GM12878 (cell line): ENCODE results near the gene SYNPO2L. TPM values are rescaled to one million over a fixed set of nuclear protein-coding genes. Genes with fewer than 3 reads are reported as not detected.
"Not testable (repeated sequence)": the region's sequence is repeated elsewhere in the genome, so short reads cannot be mapped to it uniquely, and the experiment has no call there.

Experiments used
- ATAC-seq: fragments of 200-7000 bp; cut with Tn5 transposase; 3 replicates; pipeline ENCODE4 v1.9.1; 2020; ENCODE audit warnings: mild to moderate bottlenecking, moderate library complexity
- BruUV-seq: library from RNA; stranded (reverse); fragments of 400-500 nt; replicated peaks from 2 replicates; lab custom pipeline; 2021; lab: Mats Ljungman, UMichigan
- CTCF ChIA-PET: fragments of 300-600 bp; sonication (Branson Sonifier 250); formaldehyde crosslinking; extraction: SDS; loops from one replicate; lab custom pipeline; 2021; ENCODE audit warnings: inconsistent platforms; lab: Yijun Ruan, JAX
- POLR2A ChIA-PET: fragments of 350-600 bp; formaldehyde crosslinking; extraction: SDS; loops from one replicate; lab custom pipeline; 2021; ENCODE audit warnings: inconsistent platforms; lab: Charles Lee
- RAD21 ChIA-PET: fragments of 300-600 bp; sonication (Branson Sonifier 250); formaldehyde crosslinking; loops from one replicate; lab custom pipeline; 2023; ENCODE audit warnings: antibody characterized with exemption; ENCODE audit not compliant: unreplicated experiment; lab: Charles Lee
- SMC1A ChIA-PET: fragments of 300-600 bp; sonication (Branson Sonifier 250); formaldehyde crosslinking; loops from one replicate; lab custom pipeline; 2023; ENCODE audit not compliant: unreplicated experiment, uncharacterized antibody; lab: Charles Lee
- DNase-seq: peaks from one replicate; pipeline ENCODE4 v3.0.0-alpha.2; 2011; ENCODE audit warnings: low read depth, low spot score
- FAIRE-seq: peaks from 3 replicates; lab custom pipeline; 2011; peaks lifted over from hg19 to GRCh38; lab: Jason Lieb, UNC
- H2AFZ ChIP-seq: 2 replicates; pipeline ENCODE4 v1.6.0; 2011; ENCODE audit warnings: low read depth, low read length, control low read depth; ENCODE audit not compliant: control insufficient read depth
- H3K27ac ChIP-seq: 2 replicates; pipeline ENCODE4 v1.5.1; 2011; ENCODE audit warnings: control low read depth; ENCODE audit not compliant: control insufficient read depth, insufficient read depth
- H3K27me3 ChIP-seq, 2 experiments: replicated peaks in 1 of 2; 2 replicates each; pipeline versions ENCODE4 v1.6.0 to v1.6.1; 2011; ENCODE audit warnings: low read length in 1 of 2; ENCODE audit not compliant: control insufficient read depth in 2 of 2, insufficient read depth in 2 of 2
- H3K36me3 ChIP-seq, 2 experiments: 2 replicates each; pipeline ENCODE4 v1.5.1; 2011; ENCODE audit warnings: low read length in 1 of 2; ENCODE audit not compliant: control insufficient read depth in 2 of 2, insufficient read depth in 2 of 2
- H3K4me1 ChIP-seq: 2 replicates; pipeline ENCODE4 v1.6.1; 2011; ENCODE audit warnings: mild to moderate bottlenecking, low read length, moderate library complexity, mixed read lengths; ENCODE audit not compliant: control insufficient read depth, insufficient read depth
- H3K4me2 ChIP-seq: 2 replicates; pipeline ENCODE4 v1.6.0; 2011; ENCODE audit warnings: control low read depth; ENCODE audit not compliant: control insufficient read depth, insufficient read depth
- H3K4me3 ChIP-seq: fragments of 200-600 bp; sonication (generic); 2 replicates; pipeline ENCODE4 v1.5.1; 2016
- H3K79me2 ChIP-seq: 2 replicates; pipeline ENCODE4 v1.6.0; 2011; ENCODE audit warnings: low read length; ENCODE audit not compliant: control insufficient read depth, insufficient read depth
- H3K9ac ChIP-seq: 2 replicates; pipeline ENCODE4 v1.8.0; 2011; ENCODE audit warnings: low read length, control low read depth, mixed read lengths; ENCODE audit not compliant: control insufficient read depth, insufficient read depth
- H3K9me3 ChIP-seq: replicated peaks from 3 replicates; pipeline ENCODE4 v1.5.1; 2011; ENCODE audit warnings: mild to moderate bottlenecking, low read length; ENCODE audit not compliant: control insufficient read depth, insufficient read depth
- H4K20me1 ChIP-seq: 2 replicates; pipeline ENCODE4 v1.6.0; 2011; ENCODE audit not compliant: control insufficient read depth, insufficient read depth
- WGBS: methylation state at CpG from one replicate; pipeline ENCODE4 v1.1.6; 2016; ENCODE audit warnings: low lambda C conversion rate; ENCODE audit not compliant: insufficient replicate concordance, insufficient coverage; ENCODE audit errors: missing lambda C conversion rate; 5-methylcytosine and 5-hydroxymethylcytosine counted together
- in situ Hi-C: fragments of 300-500 bp; cut with MboI; formaldehyde crosslinking; loops from 9 replicates; pipeline ENCODE4 v1.14.3; 2018; ENCODE audit warnings: mixed read lengths
- intact Hi-C: fragments of 100-400 bp; cut with micrococcal nuclease; formaldehyde crosslinking; loops from one replicate; pipeline ENCODE4 v1.14.2; 2022; ENCODE audit not compliant: unreplicated experiment
- polyA plus RNA-seq, 11 experiments: library from polyadenylated mRNA; depleted of rRNA in 4 of 11; unstranded in 6 of 11; stranded (reverse) in 5 of 11; fragments of >200 nt; fragmentation: Nextera tagmentation in 4 of 11; fragmentation: Illumina TruSeq in 1 of 11; extraction: Ambion mirVana in 4 of 11; extraction: Trizol in 1 of 11; gene quantifications; 1 replicate in 1 of 11; 2 replicates in 10 of 11; pipeline versions ENCODE4 v1.2.1 to v1.2.3, GENCODE V29; 2011 to 2016; ENCODE audit warnings: inconsistent platforms in 2 of 11, missing spikeins in 2 of 11, low read depth in 1 of 11
- total RNA-seq, 4 experiments: library from RNA; depleted of rRNA in 3 of 4; stranded (reverse); fragments of >200 nt in 3 of 4; fragmentation: Illumina TruSeq in 1 of 4; extraction: Trizol in 1 of 4; gene quantifications; 2 replicates each; pipeline versions ENCODE4 v1.2.1 to v1.2.3, GENCODE V29; 2013 to 2021

The SYNPO2L gene
- total and polyA plus RNA-seq, 10 of the 15 experiments (the other 5 are each of a cell fraction or from before 2014, with no cell fraction given): 0.01 to 2.3 (median 0.59) TPM

- H3K4me2 ChIP-seq, SMC1A ChIA-PET, H3K27me3 ChIP-seq, RAD21 ChIA-PET, intact Hi-C loops, H3K9ac ChIP-seq, H4K20me1 ChIP-seq, in situ Hi-C loops, H3K4me3 ChIP-seq, H2AFZ ChIP-seq, CTCF ChIA-PET, FAIRE-seq, H3K9me3 ChIP-seq, H3K27ac ChIP-seq, H3K4me1 ChIP-seq, H3K36me3 ChIP-seq, ATAC-seq, POLR2A ChIA-PET, H3K79me2 ChIP-seq, BruUV-seq, DNase-seq: not testable (repeated sequence)
Observed at GRCh38 chr10:73695302-73695701, 39.5 kb upstream of the SYNPO2L start.

- H3K27ac ChIP-seq, intact Hi-C loops, H3K4me1 ChIP-seq, H3K9ac ChIP-seq, H3K4me3 ChIP-seq, H2AFZ ChIP-seq, H3K4me2 ChIP-seq, ATAC-seq, POLR2A ChIA-PET, CTCF ChIA-PET, H3K79me2 ChIP-seq, in situ Hi-C loops, RAD21 ChIA-PET, FAIRE-seq, H4K20me1 ChIP-seq, BruUV-seq, H3K9me3 ChIP-seq, DNase-seq, H3K36me3 ChIP-seq, H3K27me3 ChIP-seq: not testable (repeated sequence)
- SMC1A ChIA-PET: interaction anchor here (1.5 kb wide), 1 partner anchor 83 kb away, joined by 3 read pairs; no protein-coding TSS in a partner anchor
- 98% methylated on average over 6 of the region's 6 CpGs for WGBS
Observed at GRCh38 chr10:73690755-73691154, 34.9 kb upstream of the SYNPO2L start.

- H3K4me2 ChIP-seq, SMC1A ChIA-PET, POLR2A ChIA-PET, FAIRE-seq, H3K4me1 ChIP-seq, CTCF ChIA-PET, in situ Hi-C loops, H3K36me3 ChIP-seq, intact Hi-C loops, H3K27ac ChIP-seq, ATAC-seq, H3K9ac ChIP-seq, H4K20me1 ChIP-seq, DNase-seq, H3K79me2 ChIP-seq, RAD21 ChIA-PET, H3K27me3 ChIP-seq, H2AFZ ChIP-seq, H3K4me3 ChIP-seq, BruUV-seq, H3K9me3 ChIP-seq: not testable (repeated sequence)
- WGBS: 98% methylated on average over 10 of the region's 28 CpGs
Observed at GRCh38 chr10:73689596-73689995, 33.8 kb upstream of the SYNPO2L start.

GRCh38 chr10:73687641-73688040 lies 31.8 kb upstream of the SYNPO2L start:
- H4K20me1 ChIP-seq, H3K9ac ChIP-seq, SMC1A ChIA-PET, H3K4me1 ChIP-seq, POLR2A ChIA-PET, BruUV-seq, H3K9me3 ChIP-seq, CTCF ChIA-PET, H3K27me3 ChIP-seq, ATAC-seq, in situ Hi-C loops, RAD21 ChIA-PET, H3K79me2 ChIP-seq, H3K4me2 ChIP-seq, intact Hi-C loops, H3K4me3 ChIP-seq, H2AFZ ChIP-seq, DNase-seq, H3K36me3 ChIP-seq, FAIRE-seq, H3K27ac ChIP-seq: not testable (repeated sequence)
- WGBS: 100% methylated on average over 1 of the region's 1 CpG
